C1 segment of cervical spinal cord (tissue), 14 donors: ENCODE data around the gene ECSCR.

Experiments used
- DNase-seq, 14 donors: peaks; one replicate each; lab custom pipeline; 2025; lab: John Stamatoyannopoulos, UW

Gene ECSCR

GRCh38 chr5:139474890-139475791 is 12.6 kb upstream of the ECSCR start:
- DNase-seq: peak in 1 of 14 donors; percentile 19

- no peak for DNase-seq
Measured at GRCh38 chr5:139473565-139473964, 11.0 kb upstream of the ECSCR start.

- no peak for DNase-seq
Measured at GRCh38 chr5:139473105-139473504, 10.6 kb upstream of the ECSCR start.

GRCh38 chr5:139472386-139473030 is 10.0 kb upstream of the ECSCR start:
- DNase-seq: no peak

- no peak for DNase-seq
Measured at GRCh38 chr5:139470821-139471300, 8.3 kb upstream of the ECSCR start, which contains the start of gene SMIM33. Gene SMIM33 (plus strand): TSS chr5:139471004. CDS start chr5:139471122, 118 bp downstream.

GRCh38 chr5:139468421-139468931 is 5.9 kb upstream of the ECSCR start:
- no peak for DNase-seq

- no peak for DNase-seq
Measured at GRCh38 chr5:139461698-139462097, 845 bp downstream of the ECSCR start.

- DNase-seq: no peak
Measured at GRCh38 chr5:139461176-139461575, 1.4 kb downstream of the ECSCR start.

GRCh38 chr5:139460455-139460854 is 2.1 kb downstream of the ECSCR start:
- DNase-seq: no peak

GRCh38 chr5:139459451-139459934 is 3.0 kb downstream of the ECSCR start:
- DNase-seq: no peak

- DNase-seq: no peak
Measured at GRCh38 chr5:139458580-139459407, 3.7 kb downstream of the ECSCR start.

- DNase-seq: no peak
Measured at GRCh38 chr5:139457653-139458306, 4.8 kb downstream of the ECSCR start.

GRCh38 chr5:139457241-139457640 is 5.3 kb downstream of the ECSCR start:
- no peak for DNase-seq

- DNase-seq: peak in 1 of 14 donors; percentile 31
Measured at GRCh38 chr5:139456776-139457175, 5.8 kb downstream of the ECSCR start.

GRCh38 chr5:139454568-139455290 is 7.8 kb downstream of the ECSCR start:
- DNase-seq: no peak

GRCh38 chr5:139453683-139454567 is 8.6 kb downstream of the ECSCR start:
- no peak for DNase-seq

- DNase-seq: no peak
Measured at GRCh38 chr5:139451878-139452660, 10.5 kb downstream of the ECSCR start.

GRCh38 chr5:139451176-139451575 is 11.4 kb downstream of the ECSCR start:
- no peak for DNase-seq
